Measurements from ENCODE around the gene POLR3K. TPM values are rescaled to one million over a fixed set of nuclear protein-coding genes. Genes with fewer than 3 reads are reported as not detected.

The POLR3K gene
- total RNA-seq, 1 experiment from 2014 or later: 29.3 TPM

DNA sequence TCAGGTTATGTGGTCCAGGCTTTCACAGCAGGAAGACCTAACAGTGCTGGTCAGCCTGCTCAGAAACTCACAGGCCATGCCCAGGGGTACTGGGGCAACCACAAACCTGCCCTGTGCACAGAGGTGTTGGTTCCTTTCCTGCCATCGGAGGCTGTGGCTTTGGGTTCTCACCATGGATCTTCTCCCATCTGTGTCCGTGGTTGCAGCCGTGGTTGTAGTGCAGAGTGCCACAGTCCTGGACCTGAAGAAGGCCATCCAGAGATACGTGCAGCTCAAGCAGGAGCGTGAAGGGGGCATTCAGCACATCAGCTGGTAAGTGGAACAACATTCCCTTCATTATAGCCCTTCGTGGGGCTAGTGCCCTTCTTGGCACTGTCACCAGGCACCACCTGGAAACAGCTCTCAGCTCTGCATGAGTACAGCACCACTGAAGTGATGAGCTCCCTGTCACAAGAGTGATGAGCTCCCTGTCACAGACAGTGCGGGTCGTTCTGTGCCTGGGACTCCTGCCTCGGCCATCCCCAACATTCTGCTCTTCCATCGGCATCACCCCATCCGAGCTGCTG, 2.2 kb upstream of the POLR3K start:
- H3K4me3 Mint-ChIP-seq (ENCODE audit: unreplicated experiment): peak overlapping the region; percentile 99
- H3K27me3 Mint-ChIP-seq (ENCODE audit: insufficient read depth, unreplicated experiment): no peaks in the 10 kb centered on the region
- no peaks in the 10 kb centered on the region for H3K27me3 ChIP-seq (replicated peaks; ENCODE audit: control insufficient read depth, insufficient read depth, low read length)
- H3K9me3 ChIP-seq: no peaks in the 10 kb centered on the region
- DNase-seq: peak in 1 of 2 experiments; percentile 22
- intact Hi-C loops (cut with micrococcal nuclease; ENCODE audit: unreplicated experiment): no loop called here
- H3K36me3 ChIP-seq (ENCODE audit: control insufficient read depth, insufficient read depth, low read length): peaks cover 3% of the 10 kb centered on the region
- TF ChIP-seq, protein P1, sequence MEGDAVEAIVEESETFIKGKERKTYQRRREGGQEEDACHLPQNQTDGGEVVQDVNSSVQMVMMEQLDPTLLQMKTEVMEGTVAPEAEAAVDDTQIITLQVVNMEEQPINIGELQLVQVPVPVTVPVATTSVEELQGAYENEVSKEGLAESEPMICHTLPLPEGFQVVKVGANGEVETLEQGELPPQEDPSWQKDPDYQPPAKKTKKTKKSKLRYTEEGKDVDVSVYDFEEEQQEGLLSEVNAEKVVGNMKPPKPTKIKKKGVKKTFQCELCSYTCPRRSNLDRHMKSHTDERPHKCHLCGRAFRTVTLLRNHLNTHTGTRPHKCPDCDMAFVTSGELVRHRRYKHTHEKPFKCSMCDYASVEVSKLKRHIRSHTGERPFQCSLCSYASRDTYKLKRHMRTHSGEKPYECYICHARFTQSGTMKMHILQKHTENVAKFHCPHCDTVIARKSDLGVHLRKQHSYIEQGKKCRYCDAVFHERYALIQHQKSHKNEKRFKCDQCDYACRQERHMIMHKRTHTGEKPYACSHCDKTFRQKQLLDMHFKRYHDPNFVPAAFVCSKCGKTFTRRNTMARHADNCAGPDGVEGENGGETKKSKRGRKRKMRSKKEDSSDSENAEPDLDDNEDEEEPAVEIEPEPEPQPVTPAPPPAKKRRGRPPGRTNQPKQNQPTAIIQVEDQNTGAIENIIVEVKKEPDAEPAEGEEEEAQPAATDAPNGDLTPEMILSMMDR (IDR thresholded peaks at IDR 0.05; ENCODE audit: insufficient read depth in 1 of 2, low read depth in 1 of 2, low read length in 1 of 2, severe bottlenecking in 1 of 2, unreplicated experiment in 1 of 2): no peak
- no TSS peak for BruUV-seq (replicated peaks)
- H3K27ac Mint-ChIP-seq (ENCODE audit: unreplicated experiment): no peak overlapping the region
- no peak overlapping the region for H3K4me3 ChIP-seq (ENCODE audit: low read depth, low read length)
- peaks cover 44% of the 10 kb centered on the region for H3K36me3 Mint-ChIP-seq (ENCODE audit: insufficient read depth, unreplicated experiment)
- no peaks in the 10 kb centered on the region for H3K9me3 Mint-ChIP-seq (ENCODE audit: unreplicated experiment)
- CTCF ChIA-PET: no interaction called here
- no peaks in the 10 kb centered on the region for H3K4me1 ChIP-seq
- POLR2A ChIA-PET: no interaction called here
- no peaks in the 10 kb centered on the region for H3K4me1 Mint-ChIP-seq (ENCODE audit: low read depth, unreplicated experiment)

DNA sequence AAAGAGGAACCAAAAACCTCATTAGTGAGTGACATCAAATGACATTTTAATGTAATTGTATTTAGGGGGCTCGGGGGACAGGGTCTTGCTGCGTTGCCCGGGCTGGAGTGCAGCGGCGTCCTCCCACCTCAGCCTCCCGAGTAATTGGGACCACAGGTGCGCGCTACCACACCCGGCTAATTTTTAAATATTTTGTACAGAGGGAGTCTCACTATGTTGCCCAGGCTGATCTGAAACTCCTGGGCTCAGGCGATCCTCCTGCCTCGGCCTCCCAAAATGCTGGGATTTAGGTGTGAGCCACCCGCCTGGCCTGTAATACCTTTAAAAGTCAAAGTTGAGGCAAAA, 801 bp upstream of the POLR3K start:
- no peaks in the 10 kb centered on the region for H3K9me3 Mint-ChIP-seq (ENCODE audit: unreplicated experiment)
- H3K27me3 Mint-ChIP-seq (ENCODE audit: insufficient read depth, unreplicated experiment): no peaks in the 10 kb centered on the region
- intact Hi-C loops (cut with micrococcal nuclease; ENCODE audit: unreplicated experiment): no loop called here
- TF ChIP-seq, protein P1 (IDR thresholded peaks at IDR 0.05; ENCODE audit: insufficient read depth in 1 of 2, low read depth in 1 of 2, low read length in 1 of 2, severe bottlenecking in 1 of 2, unreplicated experiment in 1 of 2): no peak
- no peaks in the 10 kb centered on the region for H3K9me3 ChIP-seq
- no peaks in the 10 kb centered on the region for H3K4me1 ChIP-seq
- H3K27me3 ChIP-seq (replicated peaks; ENCODE audit: control insufficient read depth, insufficient read depth, low read length): no peaks in the 10 kb centered on the region
- H3K4me3 Mint-ChIP-seq (ENCODE audit: unreplicated experiment): peak overlapping the region; percentile 99
- H3K36me3 Mint-ChIP-seq (ENCODE audit: insufficient read depth, unreplicated experiment): peaks cover 40% of the 10 kb centered on the region
- H3K27ac Mint-ChIP-seq (ENCODE audit: unreplicated experiment): peak overlapping the region; percentile 90
- H3K36me3 ChIP-seq (ENCODE audit: control insufficient read depth, insufficient read depth, low read length): peaks cover 3% of the 10 kb centered on the region; the same call in 1 of the 2 replicates
- TSS peak; percentile 57 for BruUV-seq (replicated peaks)
- H3K4me1 Mint-ChIP-seq (ENCODE audit: low read depth, unreplicated experiment): no peaks in the 10 kb centered on the region
- DNase-seq: no peak
- CTCF ChIA-PET: interaction anchor here (1.2 kb wide), 1 partner anchor 12 kb away, joined by 16 read pairs; no protein-coding TSS in a partner anchor
- POLR2A ChIA-PET: interaction anchor here (1.2 kb wide), 1 partner anchor 16 kb away, joined by 5 read pairs; no protein-coding TSS in a partner anchor
- H3K4me3 ChIP-seq (ENCODE audit: low read depth, low read length): peak overlapping the region; percentile 60

DNA sequence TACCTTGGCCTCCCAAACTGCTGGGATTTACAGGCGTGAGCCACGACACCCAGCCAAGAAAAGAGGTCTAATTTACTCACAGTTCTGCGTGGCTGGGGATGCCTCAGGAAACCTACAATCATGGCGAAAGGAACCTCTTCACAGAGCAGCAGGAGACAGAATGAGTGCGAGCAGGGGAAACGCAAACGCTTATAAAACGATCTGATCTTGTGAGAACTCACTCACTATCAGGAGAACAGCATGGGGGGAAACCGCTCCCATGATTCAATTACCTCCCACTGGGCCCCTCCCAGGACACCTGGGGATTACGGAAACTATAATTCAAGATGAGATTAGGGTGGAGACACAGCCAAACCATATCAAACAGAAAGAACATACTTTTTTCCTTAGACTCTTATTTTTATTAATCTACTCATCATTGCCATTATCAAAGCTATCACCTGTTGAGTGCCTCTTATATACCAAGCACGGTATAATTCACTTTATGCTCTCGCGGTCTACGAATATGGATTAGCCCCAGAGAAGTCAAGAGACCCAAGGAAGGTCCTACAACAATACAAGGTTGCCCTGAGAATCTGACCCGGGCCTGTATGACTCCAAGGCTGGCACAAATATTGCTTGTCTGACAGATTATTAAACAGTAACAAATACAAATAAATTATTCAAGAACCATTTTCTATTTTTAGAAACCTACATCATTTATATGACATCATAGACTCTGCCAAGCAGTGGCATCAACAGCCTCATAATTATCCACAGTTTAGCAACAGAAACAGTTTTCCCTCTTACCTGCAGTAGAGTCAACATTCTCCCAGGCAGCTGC, 2.4 kb downstream of the POLR3K start:
- ChIA-PET CTCF (no interaction called here), POLR2A (no interaction called here)
- TSS peak; percentile 36 for BruUV-seq (replicated peaks)
- Histone ChIP-seq H3K4me3 (ENCODE audit: low read depth, low read length) (no peak overlapping the region), H3K36me3 (ENCODE audit: control insufficient read depth, insufficient read depth, low read length) (0 out of 2 replicates have a peak, but pooled peaks cover 3% of the 10 kb centered on the region), H3K27me3 (replicated peaks; ENCODE audit: control insufficient read depth, insufficient read depth, low read length) (no peaks in the 10 kb centered on the region), H3K9me3 (no peaks in the 10 kb centered on the region), H3K4me1 (no peaks in the 10 kb centered on the region)
- Mint-ChIP-seq H3K36me3 (ENCODE audit: insufficient read depth, unreplicated experiment) (peaks cover 56% of the 10 kb centered on the region), H3K9me3 (ENCODE audit: unreplicated experiment) (no peaks in the 10 kb centered on the region), H3K4me3 (ENCODE audit: unreplicated experiment) (peak overlapping the region; percentile 99), H3K4me1 (ENCODE audit: low read depth, unreplicated experiment) (no peaks in the 10 kb centered on the region), H3K27me3 (ENCODE audit: insufficient read depth, unreplicated experiment) (no peaks in the 10 kb centered on the region), H3K27ac (ENCODE audit: unreplicated experiment) (no peak overlapping the region)
- TF ChIP-seq, protein P1 (IDR thresholded peaks at IDR 0.05; ENCODE audit: insufficient read depth in 1 of 2, low read depth in 1 of 2, low read length in 1 of 2, severe bottlenecking in 1 of 2, unreplicated experiment in 1 of 2): no peak
- no peak for DNase-seq
- intact Hi-C loops (cut with micrococcal nuclease; ENCODE audit: unreplicated experiment): no loop called here

Data from Caco-2 (cell line).